Stimulated activated CD4-positive, alpha-beta T cell treated with anti-CD3 and anti-CD28 coated beads, Interleukin-12 subunit alpha, Interleukin-12 subunit beta, amount 100 ng/mL, for 4 hours (primary cell): Measurements from ENCODE around the gene HOMER2.
"Not testable (repeated sequence)": the region's sequence is repeated elsewhere in the genome, so short reads cannot be mapped to it uniquely, and the experiment has no call there.

Experiments used
- DNase-seq: peaks from one replicate; pipeline ENCODE4 v3.0.0-alpha.2; 2020

HOMER2 gene

DNA sequence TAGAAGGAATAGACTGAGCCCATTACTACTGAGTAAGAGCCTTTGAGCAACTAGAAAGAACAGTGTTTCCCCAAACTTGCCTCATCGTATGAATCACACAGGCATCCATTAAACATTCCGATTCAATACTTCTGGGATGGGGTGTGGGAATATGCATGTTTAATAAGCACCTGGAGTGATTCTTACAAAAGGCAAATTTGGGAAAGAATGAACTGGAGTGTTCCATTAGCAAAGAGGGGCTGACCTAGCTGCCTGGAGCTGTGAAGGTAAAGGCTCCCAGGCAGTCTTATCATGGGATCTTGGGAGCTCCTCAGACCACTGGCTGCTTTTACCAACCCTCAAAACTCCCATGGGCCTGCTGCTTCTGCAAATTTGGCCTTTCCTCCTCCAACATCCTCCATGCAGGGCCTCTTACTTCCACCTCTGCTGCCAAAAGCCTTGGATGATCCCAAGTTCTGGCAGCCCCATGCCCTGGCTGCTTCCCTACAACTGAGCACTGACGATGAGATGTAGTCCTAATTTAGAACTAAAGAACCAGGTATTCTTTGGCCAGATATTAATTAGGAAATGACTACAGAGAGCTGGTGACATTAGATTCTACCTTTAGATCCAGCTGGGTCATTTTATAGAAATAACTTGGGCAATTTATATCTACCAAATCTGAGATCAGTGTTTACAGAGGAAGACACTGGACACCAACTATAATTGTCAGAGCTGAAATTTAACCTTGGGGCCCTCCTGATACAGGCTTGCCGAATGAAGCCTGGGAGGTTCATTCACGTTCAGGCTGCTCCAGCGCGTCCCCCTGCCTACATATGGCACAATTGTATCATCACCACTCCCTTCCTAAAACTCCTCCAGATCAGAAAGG is 11.2 kb upstream of the HOMER2 start:
- no peak for DNase-seq

DNA sequence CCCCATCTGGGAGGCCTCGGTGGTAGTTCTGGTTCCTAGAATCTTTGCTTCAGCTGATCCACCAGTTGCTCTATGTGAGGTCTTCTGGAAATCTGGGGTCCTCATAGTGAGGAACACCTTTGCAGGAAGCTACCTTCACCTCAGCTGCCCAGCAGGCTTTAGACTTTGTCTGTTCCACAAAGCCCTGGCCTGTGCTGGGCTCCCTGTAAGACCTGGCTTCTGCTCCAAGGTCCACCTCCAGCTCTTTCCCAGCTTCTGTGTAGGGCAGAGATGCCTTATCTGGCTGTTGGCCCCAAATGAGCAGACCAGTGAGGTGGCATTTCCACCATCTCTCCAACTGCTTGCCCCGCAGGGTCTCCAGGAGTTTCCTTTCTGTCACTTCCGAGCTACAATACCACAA is 8.2 kb upstream of the HOMER2 start:
- no peak for DNase-seq

DNA sequence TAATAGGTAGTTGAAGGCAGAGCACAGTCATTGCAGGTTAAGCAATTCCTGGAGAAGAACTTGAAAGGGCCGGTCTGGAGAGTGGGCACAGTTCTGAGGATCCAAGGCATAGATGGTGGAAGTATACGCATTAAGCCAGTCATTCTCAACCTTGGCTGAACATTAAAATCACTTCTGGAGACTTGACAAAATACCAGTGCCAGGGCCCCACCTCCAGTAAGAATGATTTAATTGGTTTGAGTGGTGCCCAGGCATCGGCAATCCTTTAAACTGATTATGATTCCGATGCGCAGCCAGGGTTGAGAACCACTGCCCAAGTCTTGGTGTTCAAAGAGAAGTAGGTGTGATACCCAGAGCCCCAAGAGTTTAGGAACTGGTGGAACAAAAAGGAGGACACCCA is 6.9 kb upstream of the HOMER2 start:
- no peak for DNase-seq

DNA sequence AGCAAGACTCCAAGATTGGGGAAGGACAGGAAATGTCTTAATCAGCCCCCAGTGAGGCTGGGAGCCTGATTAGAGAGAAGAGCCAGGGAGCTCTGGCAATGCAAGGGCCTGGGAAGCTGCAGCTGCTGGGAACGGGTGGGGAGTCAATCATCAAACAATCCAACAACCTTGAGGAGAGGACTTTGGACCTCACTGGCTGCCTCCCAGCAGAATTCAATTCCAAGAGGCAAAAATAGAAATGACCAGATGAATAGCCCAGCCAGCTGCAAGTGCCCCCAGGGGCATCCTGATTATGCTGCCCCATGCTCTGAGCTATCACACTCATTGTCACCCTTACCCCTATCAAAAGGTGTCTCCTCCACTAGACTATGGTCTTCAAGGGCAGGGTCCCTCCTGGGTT is 6.1 kb upstream of the HOMER2 start:
- DNase-seq = no peak

DNA sequence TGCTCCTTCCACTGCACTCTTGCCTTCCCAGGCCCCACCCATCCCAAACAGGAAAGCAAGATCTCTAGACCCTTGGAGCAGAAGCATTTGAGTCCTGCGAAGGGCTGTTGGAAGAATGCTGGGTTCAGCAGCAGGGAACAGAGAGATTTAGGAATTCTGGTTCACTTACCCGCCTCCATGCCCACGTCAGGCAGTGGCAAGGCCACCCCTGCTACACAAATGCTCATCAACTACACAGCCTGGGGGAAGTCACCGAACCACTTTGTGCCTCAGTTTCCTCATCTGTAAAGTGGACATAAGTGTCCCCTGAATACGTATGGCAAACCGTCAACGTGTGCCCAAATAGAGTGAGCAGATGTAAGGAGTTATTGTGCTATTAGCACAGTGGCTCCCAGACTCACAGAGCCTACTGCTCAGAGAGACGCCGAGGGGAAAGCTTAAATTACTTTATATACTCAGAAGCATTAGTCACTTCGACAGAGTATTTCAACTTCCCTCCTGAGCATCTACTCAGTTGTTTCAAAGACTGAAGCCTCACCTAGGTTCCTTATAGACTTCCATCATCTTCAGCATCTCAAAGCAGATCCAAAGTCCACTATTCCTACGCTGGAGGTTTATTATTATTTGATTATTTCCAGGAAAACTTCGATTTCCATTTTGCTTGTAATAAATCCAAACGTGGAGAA is 905 bp downstream of the HOMER2 start:
- DNase-seq = no peak

DNA sequence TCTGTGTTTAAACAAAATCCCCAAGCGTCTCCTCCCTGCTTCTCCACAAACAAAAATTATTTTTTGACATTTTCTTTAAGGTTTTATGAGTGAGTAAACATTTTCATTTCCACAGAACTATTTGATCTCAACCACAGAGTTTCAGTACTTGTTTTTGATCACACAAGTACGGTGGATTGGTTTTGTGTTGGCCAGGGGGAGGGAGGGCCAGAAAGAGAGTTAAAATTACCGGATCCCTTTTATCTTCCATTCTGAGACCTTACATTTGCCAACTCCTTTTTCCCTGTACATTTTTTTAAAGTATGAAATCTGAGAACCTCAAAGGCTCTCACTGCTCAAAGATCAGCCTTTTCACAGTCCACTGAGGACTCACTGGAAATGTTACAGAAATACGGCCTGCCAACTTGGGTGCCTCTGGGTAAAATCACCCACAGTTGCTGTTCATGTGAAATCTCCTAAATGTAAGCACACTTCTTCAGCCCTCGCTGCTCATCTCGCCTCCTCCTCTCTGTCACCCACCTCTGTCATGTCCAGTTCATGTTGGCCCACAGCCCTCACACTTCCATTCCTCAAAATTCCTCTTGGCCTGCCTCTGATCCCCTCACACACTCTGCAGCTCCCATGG is 1.7 kb downstream of the HOMER2 start:
- DNase-seq = no peak

DNA sequence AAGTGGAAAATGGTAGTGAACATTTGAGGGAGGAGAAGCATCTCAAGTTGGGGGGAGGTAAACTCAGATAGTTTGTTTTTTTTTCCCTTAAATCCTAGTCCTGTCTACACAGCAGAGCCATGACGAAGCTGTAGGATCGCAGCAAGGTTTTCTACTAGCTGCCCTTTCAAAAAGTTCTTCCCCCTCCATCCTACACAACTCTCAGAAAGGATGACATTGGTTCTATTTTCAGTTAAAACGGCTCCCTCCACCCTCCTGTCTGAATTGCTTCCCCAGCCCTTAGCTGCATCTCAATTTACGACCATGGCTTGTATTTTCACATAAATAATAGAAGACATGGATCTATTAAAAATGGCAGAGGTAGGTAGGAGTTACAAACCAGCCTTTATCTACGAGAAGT is 2.2 kb downstream of the HOMER2 start:
- no peak for DNase-seq

DNA sequence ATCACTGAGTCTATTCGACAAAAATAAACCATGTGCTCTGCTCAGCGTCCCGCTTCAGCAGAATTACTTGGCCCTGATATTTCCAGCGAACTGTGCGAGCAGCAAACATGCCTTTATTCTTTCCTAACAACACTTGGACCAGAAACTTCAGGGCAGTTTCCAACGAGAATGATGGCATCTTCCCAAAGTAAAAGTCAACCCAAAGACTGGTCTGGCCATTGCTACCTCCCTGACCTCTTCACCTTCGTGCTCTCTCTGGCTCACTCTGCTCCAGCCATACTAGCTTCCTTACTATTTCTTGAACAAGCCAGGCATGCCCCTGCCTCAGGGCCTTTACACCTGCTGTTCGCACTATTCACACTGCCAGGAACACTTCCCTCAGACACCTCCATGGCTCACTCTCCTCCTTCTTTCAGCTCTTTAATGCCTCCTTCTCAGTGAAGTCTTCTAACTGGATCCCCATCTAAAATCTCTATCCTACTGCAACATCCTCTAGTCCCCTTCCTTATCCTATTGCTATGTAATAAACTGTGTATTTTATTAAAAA is 6.3 kb downstream of the HOMER2 start:
- DNase-seq = no peak

DNA sequence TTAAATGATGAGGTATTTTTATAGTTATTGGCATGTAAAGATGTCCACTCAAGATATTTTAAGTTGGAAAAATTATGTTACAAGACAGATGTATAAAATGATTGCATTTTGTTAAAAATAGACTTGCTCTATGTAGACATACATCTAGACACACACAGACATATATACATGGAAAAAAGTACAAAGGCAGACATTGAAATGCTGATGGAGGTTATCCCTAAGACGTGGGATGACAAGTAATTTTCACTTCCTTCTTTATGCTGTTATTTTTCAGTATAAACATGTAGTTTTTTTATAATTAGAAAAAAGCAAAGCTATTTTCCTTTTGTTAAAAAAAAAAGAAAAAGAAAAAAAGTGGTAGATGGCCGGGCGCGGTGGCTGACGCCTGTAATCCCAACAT is 7.2 kb downstream of the HOMER2 start:
- no peak for DNase-seq

DNA sequence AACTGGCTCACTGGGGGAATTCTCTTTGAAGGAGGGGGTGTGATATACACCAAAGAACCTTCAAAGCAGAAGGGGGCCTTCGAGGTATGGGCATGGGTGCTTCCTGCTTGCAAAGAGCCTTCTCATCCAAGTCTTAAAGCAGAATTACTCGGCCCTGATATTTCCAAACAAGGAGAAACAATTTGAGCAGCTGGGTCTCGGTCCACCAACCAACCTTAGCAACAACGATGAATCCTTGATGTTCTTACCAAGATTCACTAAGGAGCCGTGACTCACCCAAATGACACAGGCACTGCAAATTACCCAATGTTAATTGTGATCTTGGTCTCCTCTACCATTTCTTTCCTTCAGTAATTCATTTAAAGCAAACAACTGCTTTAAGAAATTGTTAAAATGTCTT is 7.7 kb downstream of the HOMER2 start:
- no peak for DNase-seq

DNA sequence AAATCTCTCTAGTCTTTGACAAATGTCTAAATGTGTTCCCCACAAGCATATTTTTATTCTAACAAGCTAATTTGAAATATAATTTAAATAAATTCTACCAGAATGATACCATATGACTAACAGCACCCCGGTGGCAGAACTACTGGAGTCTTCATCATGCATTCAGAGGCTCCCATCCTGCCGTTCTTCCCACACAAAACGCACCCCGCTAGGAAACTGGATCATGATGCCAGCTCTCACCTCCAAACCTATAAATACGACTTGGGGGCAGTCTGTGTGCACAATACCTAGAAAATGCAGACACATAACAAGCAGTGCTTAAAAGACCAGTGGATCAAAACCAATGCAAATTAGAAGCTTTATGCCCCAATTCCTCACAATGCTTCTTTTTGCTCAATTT is 8.5 kb downstream of the HOMER2 start:
- no peak for DNase-seq

DNA sequence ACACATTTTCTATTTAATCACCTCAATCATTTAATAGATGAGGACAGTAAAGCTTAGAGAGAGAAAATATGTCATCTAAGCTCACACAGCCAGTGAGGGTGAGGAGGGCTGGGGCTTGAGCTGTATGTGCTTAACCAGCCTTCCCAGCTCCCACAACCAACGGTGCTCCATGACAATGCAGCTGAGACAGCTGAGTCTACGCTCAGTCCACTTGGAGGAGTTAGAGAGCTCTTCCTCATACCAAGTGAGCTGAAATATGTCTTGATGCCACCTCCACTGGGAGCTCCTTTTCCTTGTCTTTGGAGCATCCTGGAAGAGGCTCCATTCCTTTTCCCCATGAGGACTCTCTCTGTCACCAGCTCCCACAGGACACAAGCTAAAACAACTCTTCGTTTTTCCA is 9.3 kb downstream of the HOMER2 start:
- no peak for DNase-seq

DNA sequence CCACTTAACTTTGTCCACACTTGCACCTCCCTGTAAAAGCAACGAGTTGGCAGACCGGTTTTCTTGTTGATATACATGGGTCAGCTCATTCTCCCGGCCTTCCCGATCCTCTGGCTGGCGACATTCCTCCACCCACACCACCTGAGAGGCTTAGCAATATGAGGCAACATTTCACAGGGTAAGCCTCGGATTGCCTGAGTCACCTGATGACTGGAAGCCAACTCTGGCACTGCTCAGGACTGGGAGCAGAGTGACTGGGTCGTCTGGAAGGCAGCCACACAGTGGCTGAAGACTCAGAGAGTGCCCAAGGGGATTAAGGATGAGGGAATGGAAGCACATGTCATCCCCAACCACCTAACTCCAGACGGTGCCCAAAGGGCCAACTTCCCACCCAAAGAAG is 9.8 kb downstream of the HOMER2 start:
- no peak for DNase-seq

DNA sequence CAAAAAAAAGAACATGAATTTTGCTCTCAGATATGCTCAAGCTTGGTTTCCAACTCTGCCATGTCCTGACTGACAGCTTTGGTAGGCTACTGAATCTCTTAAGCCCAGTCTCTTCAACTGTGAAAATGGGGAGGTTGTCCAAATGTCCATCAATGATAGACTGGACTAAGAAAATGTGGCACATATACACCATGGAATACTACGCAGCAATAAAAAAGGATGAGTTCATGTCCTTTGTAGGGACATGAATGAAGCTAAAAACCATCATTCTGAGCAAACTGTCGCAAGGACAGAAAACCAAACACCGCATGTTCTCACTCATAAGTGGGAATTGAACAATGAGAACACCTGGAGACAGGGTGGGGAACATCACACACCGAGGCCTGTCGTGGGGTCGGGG is 12.8 kb downstream of the HOMER2 start:
- DNase-seq = not testable (repeated sequence)

DNA sequence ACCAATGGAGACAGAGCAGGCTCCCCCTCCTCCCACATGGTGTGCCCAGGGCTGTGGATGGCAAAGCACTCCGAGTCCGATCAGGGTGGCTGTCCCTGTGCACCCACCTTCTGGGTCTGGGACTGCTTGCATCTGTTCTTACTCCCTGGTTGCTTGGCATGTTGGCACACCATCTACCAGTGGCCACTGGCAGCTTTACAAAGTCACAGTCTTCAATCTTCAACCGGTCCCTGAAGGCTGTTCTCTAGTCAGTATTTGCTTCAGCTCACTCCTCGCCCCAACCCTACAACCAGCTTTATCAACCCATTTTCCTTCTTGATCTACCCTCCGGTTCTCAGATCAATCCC is 14.8 kb downstream of the HOMER2 start:
- no peak for DNase-seq

DNA sequence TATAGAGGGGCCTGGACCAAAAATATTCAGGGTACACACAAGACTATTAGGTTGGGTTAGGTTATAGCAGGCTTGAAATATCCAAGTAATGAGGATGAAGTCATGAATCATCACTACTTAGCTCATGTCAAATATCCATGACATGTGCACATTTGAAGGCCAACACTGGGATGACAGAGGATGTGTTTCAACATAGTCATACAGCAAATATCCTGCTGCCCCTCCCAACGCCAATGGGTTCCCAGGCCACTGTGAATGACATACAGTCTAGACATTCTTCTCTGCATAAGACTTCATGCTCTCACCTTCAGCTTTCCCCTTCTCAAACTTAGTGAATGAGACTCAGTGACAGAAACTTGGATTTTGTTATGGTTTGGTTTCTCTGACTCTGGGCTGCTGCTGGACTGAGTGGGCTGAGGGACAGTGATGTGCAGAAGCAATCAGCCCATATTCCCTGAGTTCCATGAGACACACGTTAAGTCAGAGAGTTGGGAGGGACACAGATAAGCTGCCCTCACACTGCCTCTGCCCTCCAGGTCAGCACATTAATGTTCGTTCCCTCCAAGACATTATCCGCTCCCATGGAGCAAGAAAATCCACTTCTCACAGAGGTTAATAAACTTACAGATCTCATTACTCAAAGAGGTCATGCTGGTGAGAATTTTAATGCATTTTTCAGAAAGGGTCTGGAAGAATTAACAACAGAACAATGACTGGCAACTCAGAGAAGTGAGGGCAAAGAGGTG is 15.4 kb downstream of the HOMER2 start:
- no peak for DNase-seq

DNA sequence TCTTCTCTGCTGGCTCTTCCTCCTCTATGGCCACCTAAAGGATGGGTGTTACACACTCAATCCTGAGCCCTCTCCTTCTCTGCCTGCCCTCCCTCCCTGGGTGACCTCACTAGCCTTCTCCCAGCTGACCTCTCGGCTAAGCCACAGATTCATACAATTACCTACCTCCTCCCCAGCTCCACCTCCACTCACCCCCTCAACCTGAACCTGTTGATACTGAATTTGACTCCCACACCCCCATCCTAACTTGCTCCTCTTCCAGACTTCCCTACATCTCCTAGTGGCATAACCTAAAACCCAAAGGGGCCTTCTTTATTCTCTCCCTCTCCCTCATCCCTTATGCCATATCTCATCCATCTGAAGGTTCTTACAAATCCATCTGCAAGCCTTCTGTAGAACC is 17.1 kb downstream of the HOMER2 start:
- no peak for DNase-seq

DNA sequence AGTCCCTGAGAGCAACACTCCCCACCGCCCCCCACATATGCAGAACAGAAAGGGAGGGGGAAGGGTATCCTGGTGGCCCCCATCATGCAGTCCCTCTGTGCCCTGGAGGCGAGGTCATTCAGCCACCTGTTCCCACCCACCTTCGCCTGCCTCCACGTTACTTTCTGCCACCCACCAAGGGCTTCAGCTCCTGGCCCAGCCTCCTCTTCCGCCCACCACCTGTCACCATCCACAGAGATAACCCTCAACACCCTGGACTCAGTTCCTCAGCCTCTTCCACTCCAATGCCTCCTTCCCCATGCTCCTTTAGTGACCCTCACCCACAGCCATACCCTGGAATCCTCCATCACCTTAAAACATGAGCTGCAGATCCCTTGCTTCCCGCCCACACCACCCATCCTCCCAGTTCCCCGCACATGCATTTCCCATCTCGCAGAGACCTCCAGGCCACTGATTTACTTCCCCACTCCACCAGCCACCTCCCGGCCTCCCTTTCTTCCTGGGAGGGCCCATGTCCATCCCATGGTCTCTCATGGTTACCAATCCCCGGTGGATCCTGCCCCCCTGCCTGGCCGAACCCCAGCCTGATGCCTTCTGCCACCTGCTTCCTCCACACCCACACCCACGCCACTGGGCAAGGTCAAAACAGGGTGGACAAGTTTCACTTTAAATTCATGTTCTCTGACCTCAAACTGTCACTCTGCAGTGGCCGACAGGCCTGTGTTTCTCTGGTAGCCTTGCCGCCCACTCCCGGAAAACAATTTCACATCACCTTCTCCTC is 18.2 kb downstream of the HOMER2 start:
- no peak for DNase-seq

DNA sequence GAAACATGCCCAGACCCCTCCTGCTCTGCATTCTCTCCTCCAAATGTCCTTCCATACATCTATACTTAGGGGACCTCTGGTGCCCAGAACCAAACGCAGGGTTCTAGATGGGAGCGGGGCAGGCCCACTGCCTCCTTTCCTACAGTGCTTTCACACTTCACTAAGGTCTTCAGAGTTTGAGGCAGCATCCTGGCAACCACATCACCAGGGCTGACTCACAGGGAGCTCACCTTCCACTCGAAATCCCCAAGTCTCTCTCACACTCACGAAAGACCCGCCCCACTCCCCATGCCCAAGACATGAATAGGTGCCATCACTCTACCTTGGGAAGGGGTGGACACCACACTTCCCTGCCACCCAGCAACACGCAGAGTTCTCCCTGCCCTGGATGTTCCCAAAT is 18.9 kb downstream of the HOMER2 start:
- DNase-seq = no peak

DNA sequence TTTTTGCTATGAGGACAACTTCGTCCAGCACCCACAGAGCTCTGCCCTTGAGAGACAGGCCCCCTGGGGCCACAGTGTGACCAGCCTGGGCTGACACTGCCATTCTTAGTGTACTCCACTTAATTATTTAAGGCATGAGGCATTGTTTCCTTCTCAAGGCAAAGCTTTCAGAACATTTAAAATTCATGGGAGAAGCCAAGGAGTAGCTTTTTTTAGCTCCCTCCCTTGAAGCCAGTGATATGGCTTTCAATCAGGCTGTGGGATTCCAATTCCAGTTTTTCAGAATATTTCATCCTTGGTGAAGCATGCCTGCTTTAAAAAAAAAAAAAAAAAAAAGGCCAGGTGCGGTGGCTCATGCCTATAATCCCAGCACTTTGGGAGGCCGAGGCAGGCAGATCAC is 21.3 kb downstream of the HOMER2 start:
- no peak for DNase-seq

DNA sequence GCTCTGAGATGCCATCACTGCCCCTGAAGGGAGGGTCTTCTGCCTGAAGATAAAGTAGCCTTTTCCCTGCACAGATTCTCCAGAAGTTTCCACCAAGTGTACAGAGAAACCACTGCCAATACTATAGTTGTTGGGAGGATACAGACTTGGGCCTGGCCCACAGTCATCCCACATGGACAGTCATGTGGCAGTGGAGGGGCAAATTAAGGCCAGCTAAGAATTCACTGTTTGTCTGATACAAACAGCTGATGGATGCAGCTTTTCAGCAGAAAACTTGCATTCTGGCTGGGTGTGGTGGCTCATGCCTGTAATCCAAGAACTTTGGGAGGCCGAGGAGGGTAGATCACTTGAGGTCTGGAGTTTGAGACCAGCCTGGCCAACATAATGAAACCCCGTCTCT is 22.1 kb downstream of the HOMER2 start:
- no peak for DNase-seq

DNA sequence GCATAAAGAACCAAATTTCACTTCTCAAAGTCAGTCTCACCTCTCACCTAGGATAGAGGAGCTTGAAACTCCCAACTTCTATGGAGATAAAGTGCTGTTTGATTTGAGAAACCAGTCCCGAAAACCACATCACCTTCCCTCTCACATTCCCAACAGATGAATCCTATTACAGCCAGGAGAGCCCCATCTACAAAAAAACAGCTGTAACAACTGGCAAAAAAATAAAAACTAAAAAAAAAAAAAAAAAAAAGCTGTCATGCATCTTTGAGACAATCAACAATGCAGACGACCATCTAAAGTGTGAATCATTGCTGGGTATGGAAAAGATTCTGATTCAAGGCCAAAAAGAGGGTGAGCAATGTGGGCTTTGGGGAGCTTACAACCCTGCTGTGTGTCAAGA is 23.8 kb downstream of the HOMER2 start:
- no peak for DNase-seq
